ENCODE results near the gene SH3GL1.

DNA sequence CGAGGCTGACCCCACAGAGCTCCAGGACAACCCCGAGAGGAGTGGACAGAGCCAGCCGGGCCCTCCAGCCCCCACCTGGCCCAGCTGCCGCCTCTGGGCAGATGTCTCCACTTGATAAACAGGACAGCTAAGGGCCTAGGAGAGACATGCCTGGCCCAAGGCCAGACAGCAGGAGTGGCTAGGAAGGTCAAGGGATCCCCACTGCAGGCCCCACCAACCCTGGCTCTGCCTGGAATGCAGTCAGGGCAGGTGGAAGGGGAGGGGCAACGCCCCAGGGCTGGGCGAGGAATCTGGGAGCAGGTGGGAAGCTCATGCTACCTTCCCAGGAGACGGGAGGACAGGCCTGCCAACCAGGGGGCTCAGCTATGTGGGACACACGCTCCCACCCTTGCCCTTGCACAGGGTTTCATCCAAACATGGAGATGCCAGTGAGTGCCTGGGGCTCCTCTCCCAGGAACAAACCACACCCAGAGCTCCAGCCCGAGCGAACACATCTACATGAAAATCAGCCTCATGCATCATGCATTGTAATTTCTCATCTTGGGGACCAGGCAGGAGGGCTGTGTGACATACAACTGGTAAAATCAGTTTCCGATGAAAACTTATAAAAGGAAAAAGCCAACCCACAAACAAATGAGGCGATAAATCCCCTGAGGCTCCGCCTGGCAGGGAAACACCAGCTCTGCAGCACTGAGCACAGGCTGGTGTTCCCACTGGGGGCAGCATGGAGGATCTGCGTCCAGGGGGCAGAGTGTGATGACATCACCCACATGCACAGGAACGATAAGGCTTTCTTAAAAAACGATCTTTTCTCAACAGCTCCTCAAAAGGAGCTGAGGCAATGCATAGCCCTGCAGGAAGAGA is 25.0 kb downstream of the SH3GL1 start:
- TF ChIP-seq, protein P1, sequence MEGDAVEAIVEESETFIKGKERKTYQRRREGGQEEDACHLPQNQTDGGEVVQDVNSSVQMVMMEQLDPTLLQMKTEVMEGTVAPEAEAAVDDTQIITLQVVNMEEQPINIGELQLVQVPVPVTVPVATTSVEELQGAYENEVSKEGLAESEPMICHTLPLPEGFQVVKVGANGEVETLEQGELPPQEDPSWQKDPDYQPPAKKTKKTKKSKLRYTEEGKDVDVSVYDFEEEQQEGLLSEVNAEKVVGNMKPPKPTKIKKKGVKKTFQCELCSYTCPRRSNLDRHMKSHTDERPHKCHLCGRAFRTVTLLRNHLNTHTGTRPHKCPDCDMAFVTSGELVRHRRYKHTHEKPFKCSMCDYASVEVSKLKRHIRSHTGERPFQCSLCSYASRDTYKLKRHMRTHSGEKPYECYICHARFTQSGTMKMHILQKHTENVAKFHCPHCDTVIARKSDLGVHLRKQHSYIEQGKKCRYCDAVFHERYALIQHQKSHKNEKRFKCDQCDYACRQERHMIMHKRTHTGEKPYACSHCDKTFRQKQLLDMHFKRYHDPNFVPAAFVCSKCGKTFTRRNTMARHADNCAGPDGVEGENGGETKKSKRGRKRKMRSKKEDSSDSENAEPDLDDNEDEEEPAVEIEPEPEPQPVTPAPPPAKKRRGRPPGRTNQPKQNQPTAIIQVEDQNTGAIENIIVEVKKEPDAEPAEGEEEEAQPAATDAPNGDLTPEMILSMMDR (conservative IDR thresholded peaks at IDR 0.05; ENCODE audit: low read length): peak; percentile 72
- TF ChIP-seq EZH2phosphoT487 (IDR thresholded peaks at IDR 0.05; ENCODE audit: borderline replicate concordance, low read depth, low read length): no peak

Data from OCI-LY7 (cell line).